OCI-LY1 (cell line): ENCODE data around the gene CDKAL1.

Source experiments
- H2AFZ ChIP-seq: fragments of 200-600 bp; sonication (generic), shearing (Covaris generic); 2 replicates; pipeline ENCODE4 v1.6.0; 2014; ENCODE audit warnings: antibody characterized with exemption, mild to moderate bottlenecking, low read length
- H3F3A ChIP-seq: fragments of 200-600 bp; sonication (generic), shearing (Covaris generic); 2 replicates; pipeline ENCODE4 v1.6.0; 2014; ENCODE audit warnings: mild to moderate bottlenecking, antibody characterized with exemption, low read length, moderate library complexity; ENCODE audit not compliant: insufficient read depth
- H3K27ac ChIP-seq: fragments of 200-600 bp; sonication (generic); 2 replicates; pipeline ENCODE4 v1.5.1; 2014; ENCODE audit warnings: low read length, mixed run types, mild to moderate bottlenecking, low read depth; ENCODE audit not compliant: poor library complexity, severe bottlenecking
- H3K27me3 ChIP-seq: fragments of 200-600 bp; sonication (generic); 2 replicates; pipeline ENCODE4 v1.6.0; 2014; ENCODE audit warnings: antibody characterized with exemption, mild to moderate bottlenecking, low read length, moderate library complexity; ENCODE audit not compliant: insufficient read depth
- H3K36me3 ChIP-seq: fragments of 200-600 bp; sonication (generic); 2 replicates; pipeline ENCODE4 v1.6.1; 2014; ENCODE audit warnings: mild to moderate bottlenecking, antibody characterized with exemption, low read length, moderate library complexity, mixed read lengths; ENCODE audit not compliant: insufficient read depth
- H3K4me1 ChIP-seq: fragments of 200-600 bp; sonication (generic); 2 replicates; pipeline ENCODE4 v1.5.1; 2014; ENCODE audit warnings: mild to moderate bottlenecking, low read length, moderate library complexity; ENCODE audit not compliant: insufficient read depth, severe bottlenecking
- H3K4me2 ChIP-seq: fragments of 200-600 bp; sonication (generic), shearing (Covaris generic); 2 replicates; pipeline ENCODE4 v1.6.1; 2014; ENCODE audit warnings: low read length
- H3K4me3 ChIP-seq: fragments of 200-600 bp; sonication (generic); 2 replicates; pipeline ENCODE4 v1.5.1; 2014; ENCODE audit warnings: low read length, low read depth, mild to moderate bottlenecking, mixed read lengths; ENCODE audit not compliant: poor library complexity, severe bottlenecking
- H3K79me2 ChIP-seq: fragments of 200-600 bp; shearing (Covaris generic); 2 replicates; pipeline ENCODE4 v1.6.1; 2016; ENCODE audit warnings: mixed run types, low read length, mixed read lengths; ENCODE audit not compliant: insufficient read depth
- H3K9ac ChIP-seq: fragments of 200-600 bp; sonication (generic), shearing (Covaris generic); 2 replicates; pipeline ENCODE4 v1.6.1; 2014; ENCODE audit warnings: mild to moderate bottlenecking, low read length, mixed read lengths
- H3K9me2 ChIP-seq: fragments of 200-600 bp; sonication (generic), shearing (Covaris generic); 2 replicates; pipeline ENCODE4 v1.6.1; 2014; ENCODE audit warnings: low read depth, mild to moderate bottlenecking, low read length, mixed read lengths
- H3K9me3 ChIP-seq: fragments of 200-600 bp; shearing (Covaris generic); 2 replicates; pipeline ENCODE4 v1.6.1; 2014; ENCODE audit warnings: low read length, mixed read lengths
- H4K20me1 ChIP-seq: fragments of 200-600 bp; sonication (generic), shearing (Covaris generic); 2 replicates; pipeline ENCODE4 v1.6.0; 2016; ENCODE audit warnings: mild to moderate bottlenecking, low read length; ENCODE audit not compliant: insufficient read depth
- CTCF ChIP-seq: fragments of 200-600 bp; sonication (generic), shearing (Covaris generic); IDR thresholded peaks from 2 replicates; pipeline ENCODE4 v1.5.1; 2017; ENCODE audit warnings: mild to moderate bottlenecking, antibody characterized with exemption, low read length, moderate library complexity, mixed read lengths
- EZH2 ChIP-seq: fragments of 200-600 bp; sonication (generic), shearing (Covaris generic); IDR thresholded peaks from 2 replicates; pipeline ENCODE4 v1.8.0; 2017; ENCODE audit warnings: borderline replicate concordance, mixed run types, mild to moderate bottlenecking, antibody characterized with exemption, low read length, moderate library complexity, mixed read lengths

Gene CDKAL1

GRCh38 chr6:20949138-20949537 lies 414.9 kb downstream of the CDKAL1 start:
- no peak overlapping the region for H2AFZ ChIP-seq
- H3K4me1 ChIP-seq: no peaks in the 10 kb centered on the region
- H3K4me3 ChIP-seq: no peak overlapping the region
- H3F3A ChIP-seq: no peaks in the 10 kb centered on the region
- no peaks in the 10 kb centered on the region for H3K36me3 ChIP-seq
- H3K27me3 ChIP-seq: no peaks in the 10 kb centered on the region
- H3K4me2 ChIP-seq: no peak overlapping the region
- no peak for TF ChIP-seq EZH2
- no peak for TF ChIP-seq CTCF
- no peaks in the 10 kb centered on the region for H3K9me2 ChIP-seq
- no peaks in the 10 kb centered on the region for H4K20me1 ChIP-seq
- no peak overlapping the region for H3K27ac ChIP-seq
- no peaks in the 10 kb centered on the region for H3K79me2 ChIP-seq
- no peak overlapping the region for H3K9ac ChIP-seq
- H3K9me3 ChIP-seq: no peaks in the 10 kb centered on the region

- Histone ChIP-seq H3K79me2 (no peaks in the 10 kb centered on the region), H3K27ac (no peak overlapping the region), H3K4me1 (no peaks in the 10 kb centered on the region), H3K9ac (no peak overlapping the region), H3K9me3 (no peaks in the 10 kb centered on the region), H3K27me3 (no peaks in the 10 kb centered on the region), H3K36me3 (no peaks in the 10 kb centered on the region; the same call in 1 of the 2 replicates), H3K4me2 (no peak overlapping the region), H4K20me1 (no peaks in the 10 kb centered on the region), H3K4me3 (no peak overlapping the region), H3K9me2 (no peaks in the 10 kb centered on the region), H2AFZ (no peak overlapping the region), H3F3A (no peaks in the 10 kb centered on the region)
- TF ChIP-seq CTCF (no peak; the same call in 1 of the 2 replicates), EZH2 (no peak)
Measured at GRCh38 chr6:20952699-20953474, 418.6 kb downstream of the CDKAL1 start.

GRCh38 chr6:20954315-20954714 lies 420.1 kb downstream of the CDKAL1 start:
- Histone ChIP-seq H3K27ac (no peak overlapping the region), H3K79me2 (no peaks in the 10 kb centered on the region), H3K4me1 (no peaks in the 10 kb centered on the region), H3K9ac (no peak overlapping the region), H3F3A (no peaks in the 10 kb centered on the region), H3K9me2 (no peaks in the 10 kb centered on the region), H3K9me3 (no peaks in the 10 kb centered on the region), H3K4me2 (no peak overlapping the region), H2AFZ (no peak overlapping the region), H3K4me3 (no peak overlapping the region), H3K36me3 (no peaks in the 10 kb centered on the region; the same call in 1 of the 2 replicates), H4K20me1 (no peaks in the 10 kb centered on the region), H3K27me3 (no peaks in the 10 kb centered on the region)
- TF ChIP-seq EZH2: no peak
- no peak for TF ChIP-seq CTCF
